ENCODE results near the gene THAP11. TPM values are rescaled to one million over a fixed set of nuclear protein-coding genes. Genes with fewer than 3 reads are reported as not detected.

Gene THAP11
- total and polyA plus RNA-seq, 2 of the 13 experiments (the other 11 are each of a cell fraction or from before 2014, with no cell fraction given), result 44.2 to 53.4 TPM

DNA sequence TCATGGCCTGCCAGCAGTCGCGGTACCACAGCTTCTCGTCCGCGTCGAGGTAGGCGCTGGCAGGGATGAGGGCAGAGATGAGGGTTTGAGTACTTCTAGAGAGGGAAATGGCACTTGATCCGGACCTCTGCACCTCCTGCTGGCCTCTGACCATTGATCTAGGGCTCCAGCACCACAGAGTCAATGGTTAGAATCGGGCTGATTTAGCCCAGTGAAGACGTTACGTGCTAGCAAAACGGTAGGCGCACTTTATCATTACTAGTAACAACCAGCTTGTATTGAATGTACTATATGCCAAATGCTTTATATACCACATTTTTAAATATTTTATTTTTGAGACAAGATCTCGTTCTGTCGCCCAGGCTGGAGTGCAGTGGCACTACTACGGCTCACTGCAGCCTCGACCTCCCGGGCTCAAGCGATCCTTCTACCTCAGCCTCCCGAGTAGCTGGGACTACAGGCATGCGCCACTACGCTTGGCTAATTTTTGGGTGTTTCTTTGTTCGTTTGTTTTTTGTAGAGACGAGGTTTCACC lies 34.9 kb upstream of the THAP11 start (continued):
- TF ChIP-seq IKZF5 (CRISPR knock-in tag; IDR thresholded peaks at IDR 0.05) (no peak), PAX8 (CRISPR knock-in tag; IDR thresholded peaks at IDR 0.05; ENCODE audit: borderline replicate concordance) (0 out of 2 replicates have a peak, but pooled peaks have one; percentile 16), TBP (CRISPR knock-in tag; IDR thresholded peaks at IDR 0.05) (0 out of 2 replicates have a peak, but pooled peaks have one; percentile 44), REXO4 (CRISPR knock-in tag; IDR thresholded peaks at IDR 0.05; ENCODE audit: borderline replicate concordance) (no peak), RBM39 (IDR thresholded peaks at IDR 0.05; ENCODE audit: low read depth, low read length, poor library complexity, severe bottlenecking) (peak; percentile 1), ZNF605 (CRISPR knock-in tag; IDR thresholded peaks at IDR 0.05) (peak; percentile 72; the same call in 1 of the 2 replicates), TMF1 (CRISPR knock-in tag; IDR thresholded peaks at IDR 0.05; ENCODE audit: low read depth) (no peak), SRSF9 (IDR thresholded peaks at IDR 0.05; ENCODE audit: borderline replicate concordance, insufficient read depth, low read depth, low read length, poor library complexity, severe bottlenecking) (no peak), ZNF782 (CRISPR knock-in tag; IDR thresholded peaks at IDR 0.05; ENCODE audit: borderline replicate concordance) (0 out of 2 replicates have a peak, but pooled peaks have one; percentile 57), RNF2 (conservative IDR thresholded peaks at IDR 0.05; ENCODE audit: low read depth) (no peak), ZNF251 (CRISPR knock-in tag; IDR thresholded peaks at IDR 0.05) (no peak), ZNF563 (CRISPR knock-in tag; IDR thresholded peaks at IDR 0.05) (no peak), RXRA (CRISPR knock-in tag; IDR thresholded peaks at IDR 0.05) (peak; percentile 60; the same call in 1 of the 2 replicates), CHD4 (IDR thresholded peaks at IDR 0.05; ENCODE audit: borderline replicate concordance, low read length) (peak; percentile 59; the same call in 1 of the 2 replicates), ZNF281 (CRISPR knock-in tag; IDR thresholded peaks at IDR 0.05; ENCODE audit: borderline replicate concordance) (no peak)
- TF ChIP-seq, protein P1, sequence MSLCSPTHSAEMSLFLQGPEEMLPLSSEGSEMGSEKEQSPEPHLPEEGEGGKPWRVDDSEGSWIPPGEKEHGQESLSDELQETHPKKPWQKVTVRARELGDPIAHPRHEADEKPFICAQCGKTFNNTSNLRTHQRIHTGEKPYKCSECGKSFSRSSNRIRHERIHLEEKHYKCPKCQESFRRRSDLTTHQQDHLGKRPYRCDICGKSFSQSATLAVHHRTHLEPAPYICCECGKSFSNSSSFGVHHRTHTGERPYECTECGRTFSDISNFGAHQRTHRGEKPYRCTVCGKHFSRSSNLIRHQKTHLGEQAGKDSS (CRISPR knock-in tag; IDR thresholded peaks at IDR 0.05; ENCODE audit: borderline replicate concordance, low read depth), result 0 out of 2 replicates have a peak, but pooled peaks have one; percentile 85
- TF ChIP-seq, protein P2, sequence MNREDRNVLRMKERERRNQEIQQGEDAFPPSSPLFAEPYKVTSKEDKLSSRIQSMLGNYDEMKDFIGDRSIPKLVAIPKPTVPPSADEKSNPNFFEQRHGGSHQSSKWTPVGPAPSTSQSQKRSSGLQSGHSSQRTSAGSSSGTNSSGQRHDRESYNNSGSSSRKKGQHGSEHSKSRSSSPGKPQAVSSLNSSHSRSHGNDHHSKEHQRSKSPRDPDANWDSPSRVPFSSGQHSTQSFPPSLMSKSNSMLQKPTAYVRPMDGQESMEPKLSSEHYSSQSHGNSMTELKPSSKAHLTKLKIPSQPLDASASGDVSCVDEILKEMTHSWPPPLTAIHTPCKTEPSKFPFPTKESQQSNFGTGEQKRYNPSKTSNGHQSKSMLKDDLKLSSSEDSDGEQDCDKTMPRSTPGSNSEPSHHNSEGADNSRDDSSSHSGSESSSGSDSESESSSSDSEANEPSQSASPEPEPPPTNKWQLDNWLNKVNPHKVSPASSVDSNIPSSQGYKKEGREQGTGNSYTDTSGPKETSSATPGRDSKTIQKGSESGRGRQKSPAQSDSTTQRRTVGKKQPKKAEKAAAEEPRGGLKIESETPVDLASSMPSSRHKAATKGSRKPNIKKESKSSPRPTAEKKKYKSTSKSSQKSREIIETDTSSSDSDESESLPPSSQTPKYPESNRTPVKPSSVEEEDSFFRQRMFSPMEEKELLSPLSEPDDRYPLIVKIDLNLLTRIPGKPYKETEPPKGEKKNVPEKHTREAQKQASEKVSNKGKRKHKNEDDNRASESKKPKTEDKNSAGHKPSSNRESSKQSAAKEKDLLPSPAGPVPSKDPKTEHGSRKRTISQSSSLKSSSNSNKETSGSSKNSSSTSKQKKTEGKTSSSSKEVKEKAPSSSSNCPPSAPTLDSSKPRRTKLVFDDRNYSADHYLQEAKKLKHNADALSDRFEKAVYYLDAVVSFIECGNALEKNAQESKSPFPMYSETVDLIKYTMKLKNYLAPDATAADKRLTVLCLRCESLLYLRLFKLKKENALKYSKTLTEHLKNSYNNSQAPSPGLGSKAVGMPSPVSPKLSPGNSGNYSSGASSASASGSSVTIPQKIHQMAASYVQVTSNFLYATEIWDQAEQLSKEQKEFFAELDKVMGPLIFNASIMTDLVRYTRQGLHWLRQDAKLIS (CRISPR knock-in tag; IDR thresholded peaks at IDR 0.05), result no peak
- TF ChIP-seq, protein P3, sequence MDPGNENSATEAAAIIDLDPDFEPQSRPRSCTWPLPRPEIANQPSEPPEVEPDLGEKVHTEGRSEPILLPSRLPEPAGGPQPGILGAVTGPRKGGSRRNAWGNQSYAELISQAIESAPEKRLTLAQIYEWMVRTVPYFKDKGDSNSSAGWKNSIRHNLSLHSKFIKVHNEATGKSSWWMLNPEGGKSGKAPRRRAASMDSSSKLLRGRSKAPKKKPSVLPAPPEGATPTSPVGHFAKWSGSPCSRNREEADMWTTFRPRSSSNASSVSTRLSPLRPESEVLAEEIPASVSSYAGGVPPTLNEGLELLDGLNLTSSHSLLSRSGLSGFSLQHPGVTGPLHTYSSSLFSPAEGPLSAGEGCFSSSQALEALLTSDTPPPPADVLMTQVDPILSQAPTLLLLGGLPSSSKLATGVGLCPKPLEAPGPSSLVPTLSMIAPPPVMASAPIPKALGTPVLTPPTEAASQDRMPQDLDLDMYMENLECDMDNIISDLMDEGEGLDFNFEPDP (CRISPR knock-in tag; conservative IDR thresholded peaks at IDR 0.05), result no peak

All from HepG2 (cell line).